A204.1 (cell line): ENCODE results near the gene NR0B2.
A peak's percentile ranks its signal among the peaks of the same experiment; 100 is the strongest.

Experiments used
- FAIRE-seq: peaks from 2 replicates; lab custom pipeline; 2012; peaks lifted over from hg19 to GRCh38; lab: Jason Lieb, UNC

Gene NR0B2

DNA sequence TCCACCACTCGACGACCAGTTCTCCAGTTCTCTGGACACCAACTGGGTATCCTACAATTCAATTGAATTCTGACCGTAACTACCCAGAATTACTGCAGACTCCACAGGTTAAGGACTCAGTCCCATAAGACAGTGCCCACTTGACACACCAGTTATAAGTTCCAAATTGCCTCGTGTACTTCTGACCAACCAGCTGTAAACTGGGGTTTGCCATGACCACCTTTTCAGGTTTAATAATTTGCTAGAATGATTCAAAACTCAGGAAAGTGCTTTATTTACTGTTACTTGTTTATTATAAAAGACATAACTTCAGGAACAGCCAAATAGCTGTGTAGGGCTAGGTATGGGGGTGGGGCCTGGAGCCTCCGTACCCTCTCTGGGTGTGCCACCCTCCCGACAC is 23.0 kb upstream of the NR0B2 start:
- no peak for FAIRE-seq

DNA sequence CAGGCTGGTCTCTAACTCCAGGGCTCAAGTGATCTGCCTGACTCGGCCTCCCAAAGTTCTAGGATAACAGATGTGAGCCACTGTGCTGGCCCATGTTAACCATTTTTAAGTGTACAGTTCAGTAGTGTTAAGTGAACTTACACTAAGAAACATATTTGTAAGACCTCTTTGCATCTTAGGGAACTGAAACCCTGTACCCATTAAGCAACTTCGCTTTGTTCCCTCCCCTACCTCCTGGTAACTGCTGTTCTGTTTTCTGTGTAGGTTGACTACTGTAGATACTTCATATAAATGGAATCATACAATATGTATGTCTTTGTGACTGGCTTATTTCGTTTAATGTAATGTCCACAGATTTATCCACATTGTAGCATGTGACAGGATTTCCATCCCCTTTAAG is 18.8 kb upstream of the NR0B2 start:
- FAIRE-seq, result no peak

DNA sequence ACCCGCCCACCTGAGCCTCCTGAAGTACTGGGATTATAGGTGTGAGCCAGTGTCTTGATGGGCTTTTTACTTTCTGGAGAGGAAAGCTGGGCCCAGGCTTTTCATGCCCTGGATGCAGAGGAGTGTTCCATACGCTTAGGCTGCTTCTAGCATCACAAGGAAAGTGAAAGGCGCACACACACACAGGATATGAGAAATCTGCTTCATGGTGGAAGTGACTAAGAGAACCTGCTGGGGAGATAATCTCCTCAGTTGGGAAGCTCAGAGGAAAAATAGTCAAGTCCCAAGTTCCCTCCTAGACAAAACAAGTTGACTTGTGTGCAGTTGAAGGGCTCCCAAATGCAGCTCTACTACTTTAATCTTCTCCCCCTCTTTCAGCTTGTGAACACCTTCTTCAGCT is 9.9 kb upstream of the NR0B2 start:
- no peak for FAIRE-seq

DNA sequence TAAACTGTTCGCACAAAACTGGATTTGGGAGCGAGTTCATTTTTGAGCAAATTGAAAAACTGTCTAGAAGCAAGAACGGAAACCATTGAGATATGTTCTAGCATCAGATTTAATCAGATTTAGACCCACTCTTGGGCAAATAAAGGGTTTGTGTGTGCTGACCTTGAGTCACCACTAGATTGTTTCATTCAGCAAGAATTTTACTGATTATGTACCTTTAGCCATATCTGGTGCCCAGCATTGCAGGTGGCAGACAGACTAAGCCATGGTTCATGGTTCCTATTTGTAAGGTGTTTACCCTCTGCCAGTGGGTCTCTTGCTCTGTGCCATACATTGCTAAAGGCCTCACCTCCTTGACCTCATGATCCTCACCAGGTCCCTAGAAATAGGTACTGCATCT is 9.1 kb upstream of the NR0B2 start:
- FAIRE-seq, result no peak

DNA sequence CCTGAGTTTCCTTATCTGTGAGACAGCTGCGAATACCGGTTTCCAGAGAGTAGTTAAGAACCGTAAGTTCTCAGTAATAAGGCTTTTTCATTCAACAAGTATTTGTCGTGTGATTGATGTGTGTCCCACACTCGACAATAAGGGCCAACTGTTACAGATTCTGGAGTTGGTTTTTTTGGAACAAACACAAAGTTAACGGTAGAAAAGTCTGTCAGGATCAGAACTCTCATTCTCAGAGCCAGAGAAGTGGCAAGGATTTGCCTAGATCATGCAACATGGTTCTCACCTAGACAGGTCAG is 8.6 kb upstream of the NR0B2 start:
- no peak for FAIRE-seq

DNA sequence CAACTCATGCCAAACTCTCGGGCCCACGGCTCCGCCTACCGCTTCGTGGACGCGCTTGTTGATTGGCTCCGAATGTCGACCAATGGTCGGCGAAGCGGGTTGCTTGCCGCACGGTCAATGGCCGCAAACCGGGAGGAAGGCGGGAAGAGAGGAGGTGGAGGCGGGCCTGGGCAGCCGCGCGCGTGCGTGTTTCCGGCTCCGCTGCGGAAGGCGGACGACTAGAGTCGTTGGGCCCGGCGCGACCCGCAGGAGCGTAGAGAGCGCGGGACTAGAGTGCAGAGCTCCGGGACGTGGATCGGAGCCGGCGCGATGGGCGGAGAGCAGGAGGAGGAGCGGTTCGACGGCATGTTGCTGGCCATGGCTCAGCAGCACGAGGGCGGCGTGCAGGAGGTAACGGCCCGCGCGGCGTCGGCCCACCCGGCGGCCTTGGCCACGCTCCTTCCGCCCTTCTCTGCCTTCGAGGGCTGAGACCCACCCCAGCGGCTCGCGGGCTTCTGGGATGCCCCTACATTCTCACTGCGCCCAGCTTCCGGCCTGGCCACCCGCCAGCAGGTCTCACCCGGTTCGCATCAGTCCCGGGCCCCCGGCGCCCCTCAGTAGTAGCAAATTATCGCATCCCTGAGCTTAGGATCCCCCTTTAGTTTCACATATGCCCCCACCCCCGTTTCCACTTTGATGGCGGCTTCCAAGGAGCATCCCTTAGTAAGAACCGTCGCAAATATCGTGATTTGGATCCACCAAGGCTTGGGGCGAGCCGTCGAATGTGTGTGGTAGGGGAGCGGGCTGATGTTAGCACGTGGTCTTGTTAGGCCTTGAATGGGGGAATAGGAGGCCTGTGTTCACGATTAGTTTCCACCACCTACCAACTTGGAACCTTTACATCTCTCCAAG is 8.0 kb upstream of the NR0B2 start, which contains the start of gene NUDC:
Gene NUDC (plus strand): TSS at position 204 of the 891 bp plus-strand sequence. CDS start 106 bp downstream, at position 310.
- FAIRE-seq, result peak; percentile 98

DNA sequence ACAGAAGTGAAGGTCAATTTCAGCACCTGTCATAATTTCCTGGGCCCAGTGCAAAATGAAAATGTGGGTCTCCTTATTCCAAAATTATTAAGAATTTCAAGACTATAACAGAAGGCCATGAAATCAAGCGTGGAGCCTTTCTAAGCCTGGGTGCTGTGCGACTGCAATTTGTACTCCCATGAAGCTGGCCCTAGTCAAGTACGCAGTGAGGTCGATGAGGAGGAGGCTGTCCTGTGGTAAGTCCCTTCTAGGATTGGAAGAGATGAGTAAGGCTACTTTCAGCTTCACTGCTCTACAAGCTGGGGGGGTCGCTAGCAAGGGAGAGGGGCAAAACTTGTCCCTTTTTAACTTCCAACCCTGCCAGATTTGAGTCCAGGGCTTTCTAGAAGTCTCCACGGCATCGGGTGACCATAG is 7.4 kb upstream of the NR0B2 start:
- FAIRE-seq, result no peak

DNA sequence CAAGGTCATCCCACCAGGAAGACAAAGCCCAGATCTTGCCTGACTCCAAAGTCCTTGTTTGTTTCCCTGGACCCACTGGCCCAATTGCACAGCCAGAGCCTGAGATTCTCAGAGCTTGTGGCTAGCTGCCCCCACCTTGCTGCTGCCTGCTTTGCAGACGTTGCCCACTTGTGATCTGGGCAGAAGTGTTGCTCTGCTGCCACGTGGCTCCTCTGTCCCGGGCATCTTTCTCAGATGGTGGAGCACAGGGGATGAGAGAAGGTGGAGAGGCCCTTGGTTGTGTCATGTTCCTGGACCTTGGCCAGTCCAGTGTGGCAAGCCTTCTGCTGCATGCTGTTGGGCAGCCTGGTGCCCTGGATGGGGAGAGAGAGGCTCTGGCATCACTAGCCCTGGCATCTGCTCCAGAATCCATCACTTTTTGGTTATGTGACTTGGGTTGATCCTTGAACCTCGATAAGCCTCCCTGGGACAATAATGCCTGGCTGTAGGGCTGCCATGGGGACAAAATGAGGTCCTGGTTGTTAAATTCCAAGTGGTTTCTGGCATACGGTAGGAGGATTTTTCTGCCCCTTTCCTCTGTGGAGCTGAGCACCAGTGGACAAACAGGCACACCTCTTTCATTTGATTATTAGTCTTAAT is 1.5 kb upstream of the NR0B2 start:
- FAIRE-seq, result no peak

DNA sequence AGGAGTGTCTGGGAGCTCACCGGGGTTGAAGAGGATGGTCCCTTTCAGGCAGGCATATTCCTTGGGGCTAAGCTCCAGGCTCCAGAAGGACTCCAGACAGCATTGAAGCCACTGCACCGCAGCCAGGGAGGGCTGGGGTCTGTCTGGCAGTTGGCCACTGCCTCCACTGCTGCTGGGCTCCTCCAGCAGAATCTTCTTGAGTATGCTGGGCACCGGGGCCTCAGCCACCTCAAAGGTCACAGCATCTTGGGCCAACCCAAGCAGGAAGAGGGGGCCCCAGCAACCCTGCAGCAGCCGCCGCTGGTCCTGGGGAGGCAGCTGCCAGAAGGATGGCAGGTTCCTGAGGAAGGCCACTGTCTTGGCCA is 404 bp downstream of the NR0B2 start:
- FAIRE-seq, result no peak

DNA sequence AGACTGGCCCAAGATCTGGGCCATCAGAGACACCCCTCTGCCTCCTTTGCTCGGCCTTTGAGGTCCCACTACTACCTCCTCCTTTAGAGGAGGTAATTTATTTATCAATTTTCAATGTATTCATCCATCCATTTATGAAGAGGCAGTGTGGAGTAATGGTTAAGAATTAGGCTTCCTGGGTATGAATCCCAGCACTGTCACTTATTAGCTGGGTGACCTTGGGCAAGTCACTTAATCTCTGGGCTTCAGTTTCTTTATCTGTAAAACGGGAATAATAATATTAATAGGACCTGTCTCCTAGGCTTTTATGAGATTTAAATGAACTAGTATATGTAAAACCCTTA is 1.7 kb downstream of the NR0B2 start:
- no peak for FAIRE-seq

DNA sequence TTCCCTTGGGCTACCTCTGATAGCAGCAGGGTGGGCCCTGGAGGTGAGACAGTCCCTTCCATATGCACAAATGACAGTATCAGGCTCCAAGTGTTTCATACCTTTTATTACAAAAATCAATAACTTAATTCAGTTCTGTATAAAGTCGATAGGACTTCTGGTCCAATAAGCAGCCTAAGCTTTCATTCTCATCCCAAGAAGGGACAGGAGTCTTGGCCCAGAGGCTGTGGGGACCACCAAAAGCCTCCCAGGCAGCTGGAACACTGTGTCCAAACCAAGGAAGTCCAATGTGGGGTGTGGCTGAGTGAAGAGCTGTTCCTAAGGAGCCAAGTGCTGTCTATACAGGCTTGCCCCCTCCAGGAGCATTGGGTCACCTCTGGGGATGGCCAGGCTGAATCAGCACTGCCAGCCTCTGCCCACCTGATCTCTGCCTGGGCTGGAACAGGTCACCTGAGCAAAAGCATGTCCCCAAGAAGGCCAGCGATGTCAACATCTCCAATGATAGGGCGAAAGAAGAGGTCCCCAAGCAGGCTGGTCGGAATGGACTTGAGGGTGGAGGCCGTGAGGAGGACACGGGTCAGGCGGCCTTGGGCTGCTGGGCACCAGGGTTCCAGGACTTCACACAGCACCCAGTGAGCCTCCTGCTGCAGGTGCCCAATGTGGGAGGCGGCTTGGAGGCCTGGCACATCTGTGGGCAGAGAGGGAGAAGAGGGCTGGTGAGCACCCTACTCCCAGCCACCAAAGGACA is 2.2 kb downstream of the NR0B2 start:
- FAIRE-seq, result no peak

DNA sequence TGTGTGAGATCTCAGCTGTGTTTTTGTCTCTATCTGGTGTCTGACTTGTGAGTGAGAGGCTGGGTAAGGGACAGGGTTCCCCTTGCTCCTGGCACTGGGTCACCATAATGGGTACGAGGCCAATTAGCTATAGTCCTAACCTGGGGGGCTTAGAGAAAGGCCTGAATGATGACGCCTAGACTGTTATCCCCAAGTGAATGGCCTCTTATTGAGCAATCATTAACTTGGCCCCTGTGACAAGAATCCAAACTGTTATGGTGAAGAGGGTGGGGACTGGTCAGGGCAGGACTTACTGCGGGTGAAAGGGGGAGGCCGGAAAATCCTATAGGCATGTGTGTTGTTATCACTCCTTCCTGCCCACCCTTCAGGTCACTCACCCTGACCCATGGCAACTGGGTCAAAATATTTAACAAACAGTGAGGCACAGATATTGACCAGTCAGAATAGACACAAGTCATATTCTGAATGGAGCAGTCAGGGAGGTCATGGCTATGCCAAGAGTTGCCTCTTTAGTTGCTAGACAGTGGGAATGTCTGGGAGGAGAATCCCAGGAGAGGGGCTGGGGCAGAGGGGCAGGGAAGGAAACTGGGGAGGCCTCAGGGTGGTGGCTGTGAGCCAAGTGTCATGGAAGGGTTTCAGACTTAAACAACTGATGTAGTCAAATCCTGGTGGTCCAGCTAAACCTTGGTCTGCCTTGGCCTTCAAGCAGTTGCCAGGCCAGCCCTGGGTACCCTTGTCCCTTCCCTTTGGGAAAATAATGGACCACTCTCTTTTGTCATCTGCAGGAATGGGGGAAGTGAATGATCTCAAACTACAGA is 3.2 kb downstream of the NR0B2 start:
- FAIRE-seq, result no peak

DNA sequence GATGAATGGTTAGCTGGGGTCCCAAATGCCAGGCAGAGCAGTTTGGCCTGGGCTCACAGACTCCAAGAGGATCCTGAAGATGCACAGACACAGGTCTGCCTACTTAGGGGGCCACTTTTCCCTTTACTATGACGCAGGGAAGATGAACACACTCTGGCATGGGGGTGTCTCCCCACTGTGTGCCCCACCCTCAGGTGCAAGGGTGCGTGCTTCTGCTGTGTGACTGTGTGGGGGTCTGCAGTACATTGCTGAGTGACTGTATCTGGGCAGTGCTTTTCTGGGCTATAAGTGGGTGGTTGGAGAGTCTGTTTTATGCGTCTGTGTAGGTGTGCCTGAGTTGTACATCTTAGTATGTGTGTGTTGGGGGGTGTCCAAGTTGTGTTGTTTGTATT is 3.8 kb downstream of the NR0B2 start:
- FAIRE-seq, result no peak

DNA sequence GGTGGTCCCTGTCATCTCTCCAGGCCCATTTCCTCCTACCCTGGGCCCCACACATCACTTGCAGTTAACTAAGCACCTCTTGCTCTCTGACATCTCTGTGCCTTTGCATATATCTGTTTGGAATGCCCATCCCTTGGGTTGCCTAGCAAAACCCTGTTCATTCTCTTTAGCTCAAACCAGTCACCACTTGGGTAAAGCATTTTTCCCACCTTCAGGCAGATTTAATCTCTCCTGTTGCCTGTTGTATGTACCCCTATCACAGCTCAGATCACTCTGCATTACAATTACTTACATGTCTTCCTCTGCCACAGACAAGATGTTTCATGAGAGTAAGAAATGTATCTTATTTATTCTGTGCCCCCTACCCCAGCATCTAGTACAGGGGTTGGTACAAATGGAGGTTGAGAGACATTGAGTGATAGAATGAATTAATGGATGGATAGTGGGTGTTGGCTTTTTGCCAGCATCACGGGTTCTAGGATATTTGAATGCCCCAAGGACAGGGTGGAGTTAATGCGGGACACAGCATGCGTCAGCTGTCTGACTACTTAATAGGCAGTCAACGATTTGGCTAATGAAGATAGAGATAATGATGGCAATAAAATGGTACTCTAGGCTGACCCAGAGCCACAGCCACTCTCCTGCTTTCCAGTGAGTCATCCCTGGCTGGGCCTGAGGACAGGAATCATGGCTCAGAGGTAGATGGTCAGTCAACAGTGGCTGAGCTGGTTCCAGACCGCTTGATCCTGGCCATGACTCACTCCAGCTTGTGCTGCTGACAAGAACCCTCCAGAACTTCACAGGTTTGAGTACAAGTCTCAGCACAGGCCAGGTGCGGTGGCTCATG is 6.5 kb downstream of the NR0B2 start:
- FAIRE-seq, result no peak

DNA sequence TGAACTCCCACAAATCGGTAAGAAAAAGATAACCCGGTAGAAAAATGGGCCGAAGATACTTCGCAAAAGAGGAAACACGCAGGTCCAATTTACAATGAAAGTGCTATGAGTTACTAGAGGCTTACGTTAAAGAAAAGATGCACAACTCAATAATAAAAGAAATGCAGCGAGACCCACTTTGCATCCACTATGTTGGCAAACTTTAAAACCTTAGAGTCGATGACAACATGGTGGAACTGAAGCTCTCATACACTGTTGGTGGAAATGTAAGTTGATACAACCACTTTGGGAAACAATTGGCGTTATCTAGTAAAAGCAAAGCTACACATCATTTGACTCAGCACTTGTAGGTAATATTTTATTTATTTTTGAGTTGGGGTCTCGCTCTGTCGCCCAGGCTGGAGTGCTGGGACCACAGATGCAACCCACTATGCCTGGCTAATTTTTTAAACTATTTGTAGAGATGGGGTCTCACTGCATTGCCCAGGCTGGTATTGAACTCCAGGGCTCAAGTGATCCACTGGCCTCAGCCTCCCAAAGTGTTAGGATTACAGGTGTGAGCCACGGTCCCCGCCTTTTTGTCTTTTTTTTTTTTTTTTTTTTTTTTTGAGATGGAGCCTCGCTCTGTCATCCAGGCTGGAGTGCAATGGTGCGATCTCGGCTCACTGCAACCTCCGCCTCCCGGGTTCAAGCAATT is 12.8 kb downstream of the NR0B2 start:
- FAIRE-seq, result no peak

DNA sequence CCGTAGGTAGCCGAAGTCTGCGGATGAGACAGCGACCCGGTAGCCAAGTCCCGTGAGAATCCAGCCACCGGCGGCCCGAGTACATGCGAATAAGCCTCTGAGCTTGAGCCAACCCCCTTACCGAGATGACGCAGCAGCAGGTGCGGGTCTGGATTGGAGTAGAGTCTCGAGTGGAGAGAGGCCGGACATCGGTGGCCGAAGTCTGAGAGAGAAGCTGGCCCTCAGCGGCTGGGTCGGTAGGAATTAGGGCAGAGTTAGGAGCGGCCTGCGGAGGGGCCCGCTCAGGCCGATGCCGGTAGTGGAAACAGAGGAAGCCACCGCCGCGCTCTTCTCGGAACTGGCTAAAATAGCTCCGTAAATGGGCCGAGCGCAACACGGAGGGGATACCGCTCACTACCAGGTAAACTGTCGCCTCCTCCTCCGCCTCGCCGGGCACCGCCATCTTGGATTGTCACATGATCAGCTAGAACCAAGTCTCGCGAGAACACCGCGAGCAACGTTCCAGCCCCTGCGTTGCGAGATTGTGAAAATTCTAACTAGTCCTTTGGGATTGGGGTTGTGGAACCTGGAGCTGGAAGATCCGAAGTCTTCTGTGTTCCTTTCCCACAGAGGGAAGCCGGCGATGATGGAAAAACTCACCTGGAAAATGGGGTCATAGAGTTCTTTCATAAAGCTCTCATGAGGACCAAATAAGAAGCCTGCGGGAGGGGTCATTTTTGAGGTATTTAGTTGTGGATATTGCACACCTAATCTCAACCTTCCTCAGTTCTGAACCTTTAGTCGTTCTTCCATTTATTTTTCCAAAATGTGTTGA is 13.6 kb downstream of the NR0B2 start, which contains the start of gene GPATCH3:
Gene GPATCH3 (minus strand): TSS at position 467 of the 814 bp plus-strand sequence. CDS start 25 bp downstream, at position 442.
- FAIRE-seq, result peak; percentile 48

DNA sequence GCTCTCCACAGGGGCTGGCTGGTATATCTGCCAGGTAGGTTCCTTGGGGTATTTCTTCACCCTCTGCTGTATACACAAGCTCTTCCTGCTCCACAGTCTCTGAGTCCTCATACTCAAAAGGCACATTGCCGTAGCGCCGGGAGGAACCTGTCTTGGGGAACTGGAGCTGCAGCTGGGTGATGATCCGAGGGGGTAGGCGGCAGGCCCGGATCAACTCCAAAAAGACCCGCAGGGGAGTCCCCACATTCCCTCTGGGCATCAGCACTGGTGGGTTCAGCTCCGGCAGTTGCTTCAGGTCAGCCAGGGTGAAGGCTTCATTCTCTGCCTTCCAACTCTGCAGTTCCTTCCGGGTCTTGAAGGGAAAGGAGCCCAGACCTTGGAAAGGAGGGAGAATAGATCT is 16.4 kb downstream of the NR0B2 start:
- FAIRE-seq, result no peak

DNA sequence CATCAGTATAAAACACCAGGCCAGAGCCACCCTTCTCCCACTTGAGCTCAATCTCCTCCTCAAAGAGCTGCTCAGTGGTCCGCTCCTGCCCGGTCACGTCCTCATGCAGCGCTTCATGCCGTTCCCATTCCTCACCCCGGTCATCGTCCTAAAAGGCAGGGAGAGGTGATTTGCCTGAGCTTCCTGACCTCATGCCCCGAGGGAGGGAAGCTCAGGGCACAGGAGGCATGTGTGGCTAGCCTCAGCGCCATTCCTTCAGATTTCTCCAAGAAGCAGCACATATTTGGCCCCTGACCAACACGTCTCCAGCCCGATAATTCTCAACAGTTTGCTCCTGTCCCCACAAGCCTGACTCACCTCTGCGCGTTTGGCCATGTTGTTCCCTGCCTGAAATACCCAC is 19.5 kb downstream of the NR0B2 start:
- no peak for FAIRE-seq

DNA sequence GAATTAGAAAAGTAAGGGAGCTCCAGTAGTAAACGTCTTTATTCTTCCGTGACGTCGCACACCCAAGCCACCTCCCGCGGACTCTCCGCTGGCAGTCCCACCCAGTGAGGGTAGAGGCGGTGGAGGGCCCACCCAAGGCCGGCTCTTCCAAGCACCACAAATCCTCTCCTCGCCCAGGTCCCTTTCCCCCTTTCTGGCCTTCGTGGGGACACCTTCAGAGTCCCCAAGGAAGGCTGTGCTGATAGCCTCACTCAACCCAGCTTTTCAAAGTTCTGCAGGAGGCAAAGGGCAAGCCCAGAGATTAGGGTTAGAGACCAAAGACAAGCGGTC is 23.3 kb downstream of the NR0B2 start:
- FAIRE-seq, result no peak
